Epithelial cell of proximal tubule (primary cell): ENCODE data around the gene HEATR1. TPM values are rescaled to one million over a fixed set of nuclear protein-coding genes. Genes with fewer than 3 reads are reported as not detected.
"Not testable (repeated sequence)": the region's sequence is repeated elsewhere in the genome, so short reads cannot be mapped to it uniquely, and the experiment has no call there.

Source experiments
- DNase-seq: peaks from one replicate; pipeline ENCODE4 v3.0.0-alpha.2; 2011; ENCODE audit warnings: low read depth
- H3K4me3 ChIP-seq: 2 replicates; pipeline ENCODE4 v1.5.1; 2011; ENCODE audit warnings: low read depth, mild to moderate bottlenecking, low read length
- total RNA-seq: library from RNA; depleted of rRNA; stranded (reverse); fragments of >200 nt; gene quantifications from 2 replicates; pipeline ENCODE4 v1.2.3, GENCODE V29; 2015
- TF ChIP-seq, protein P1 (sequence below): conservative IDR thresholded peaks from 2 replicates; pipeline ENCODE4 v1.5.1; 2012; ENCODE audit warnings: low read depth, mild to moderate bottlenecking, low read length

HEATR1 gene
- total RNA-seq, 1 donor from 2014 or later = 34.9 TPM

DNA sequence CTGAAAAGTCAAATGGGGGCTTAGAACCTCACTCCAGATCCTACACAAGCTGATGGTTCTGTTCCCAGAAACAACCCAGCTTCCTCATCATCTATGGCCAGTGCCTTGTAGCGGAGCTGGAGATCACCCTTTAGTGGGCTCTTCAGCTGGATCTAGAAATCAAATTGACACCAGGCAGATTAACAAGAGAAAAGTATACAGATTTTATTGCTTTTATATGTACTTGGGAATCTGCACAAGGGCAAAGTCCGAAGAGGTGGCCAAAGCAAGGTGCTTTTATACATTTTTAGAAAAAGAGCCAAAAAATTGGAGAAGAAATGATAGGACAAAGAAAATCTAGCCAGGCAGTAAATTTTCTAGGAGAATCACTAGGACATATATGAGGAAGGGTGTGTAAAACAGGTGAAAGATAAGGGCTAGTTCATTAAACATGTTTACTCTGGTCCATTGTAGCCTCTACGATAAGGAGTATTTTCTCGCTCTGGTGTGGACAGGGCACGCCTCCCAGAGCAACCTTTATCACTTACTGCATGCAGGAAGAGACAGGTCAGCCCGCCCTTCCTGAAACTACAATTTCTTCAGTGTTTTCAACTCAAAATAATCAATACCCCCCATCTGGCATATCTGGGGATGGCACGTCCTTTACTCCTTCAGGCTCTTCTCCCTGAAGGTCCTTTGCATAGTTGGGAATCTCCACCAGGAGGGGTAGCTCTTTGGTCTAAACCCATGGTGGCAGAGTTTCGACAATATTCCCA is 94.5 kb downstream of the HEATR1 start:
- DNase-seq = no peak
- H3K4me3 ChIP-seq = no peak overlapping the region
- TF ChIP-seq, protein P1, sequence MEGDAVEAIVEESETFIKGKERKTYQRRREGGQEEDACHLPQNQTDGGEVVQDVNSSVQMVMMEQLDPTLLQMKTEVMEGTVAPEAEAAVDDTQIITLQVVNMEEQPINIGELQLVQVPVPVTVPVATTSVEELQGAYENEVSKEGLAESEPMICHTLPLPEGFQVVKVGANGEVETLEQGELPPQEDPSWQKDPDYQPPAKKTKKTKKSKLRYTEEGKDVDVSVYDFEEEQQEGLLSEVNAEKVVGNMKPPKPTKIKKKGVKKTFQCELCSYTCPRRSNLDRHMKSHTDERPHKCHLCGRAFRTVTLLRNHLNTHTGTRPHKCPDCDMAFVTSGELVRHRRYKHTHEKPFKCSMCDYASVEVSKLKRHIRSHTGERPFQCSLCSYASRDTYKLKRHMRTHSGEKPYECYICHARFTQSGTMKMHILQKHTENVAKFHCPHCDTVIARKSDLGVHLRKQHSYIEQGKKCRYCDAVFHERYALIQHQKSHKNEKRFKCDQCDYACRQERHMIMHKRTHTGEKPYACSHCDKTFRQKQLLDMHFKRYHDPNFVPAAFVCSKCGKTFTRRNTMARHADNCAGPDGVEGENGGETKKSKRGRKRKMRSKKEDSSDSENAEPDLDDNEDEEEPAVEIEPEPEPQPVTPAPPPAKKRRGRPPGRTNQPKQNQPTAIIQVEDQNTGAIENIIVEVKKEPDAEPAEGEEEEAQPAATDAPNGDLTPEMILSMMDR = no peak

DNA sequence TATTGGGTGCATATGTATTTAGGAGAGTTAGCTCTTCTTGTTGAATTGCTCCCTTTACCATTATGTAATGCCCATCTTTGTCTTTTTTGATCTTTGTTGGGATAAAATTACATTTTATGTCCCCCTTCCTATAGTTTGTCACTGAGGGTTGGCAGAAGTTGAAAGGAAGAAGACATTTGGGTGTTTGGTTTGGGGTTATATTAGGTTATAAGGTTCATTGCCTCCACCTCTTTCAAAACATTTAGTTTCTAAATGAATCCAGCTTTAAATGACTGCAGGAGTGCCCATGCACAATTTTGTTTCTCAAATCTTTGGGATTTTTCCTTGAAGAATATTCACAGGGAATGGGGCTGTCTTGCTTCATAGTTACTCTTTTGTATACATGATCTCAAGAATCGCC is 95.1 kb downstream of the HEATR1 start:
- no peak overlapping the region for H3K4me3 ChIP-seq
- DNase-seq = no peak
- TF ChIP-seq, protein P1 = no peak

DNA sequence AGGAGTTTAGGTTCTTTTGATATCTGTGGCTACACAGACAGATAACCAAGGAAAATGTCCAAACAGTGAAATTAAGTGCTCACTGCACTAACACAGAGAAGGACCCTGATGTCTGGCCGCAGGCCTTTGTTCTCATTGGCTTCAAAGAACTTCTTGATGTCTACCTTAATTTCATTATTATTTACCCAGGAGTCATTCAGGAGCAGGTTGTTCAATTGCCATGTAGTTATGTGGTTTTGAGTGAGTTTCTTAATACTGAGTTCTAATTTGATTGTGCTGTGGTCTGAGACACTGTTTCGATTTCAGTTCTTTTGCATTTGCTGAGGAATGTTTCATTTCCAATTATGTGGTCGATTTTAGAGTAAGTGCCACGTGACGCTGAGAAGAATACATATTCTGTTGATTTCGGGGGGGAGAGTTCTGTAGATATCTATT is 95.7 kb downstream of the HEATR1 start:
- no peak for DNase-seq
- no peak overlapping the region for H3K4me3 ChIP-seq
- TF ChIP-seq, protein P1 = no peak

DNA sequence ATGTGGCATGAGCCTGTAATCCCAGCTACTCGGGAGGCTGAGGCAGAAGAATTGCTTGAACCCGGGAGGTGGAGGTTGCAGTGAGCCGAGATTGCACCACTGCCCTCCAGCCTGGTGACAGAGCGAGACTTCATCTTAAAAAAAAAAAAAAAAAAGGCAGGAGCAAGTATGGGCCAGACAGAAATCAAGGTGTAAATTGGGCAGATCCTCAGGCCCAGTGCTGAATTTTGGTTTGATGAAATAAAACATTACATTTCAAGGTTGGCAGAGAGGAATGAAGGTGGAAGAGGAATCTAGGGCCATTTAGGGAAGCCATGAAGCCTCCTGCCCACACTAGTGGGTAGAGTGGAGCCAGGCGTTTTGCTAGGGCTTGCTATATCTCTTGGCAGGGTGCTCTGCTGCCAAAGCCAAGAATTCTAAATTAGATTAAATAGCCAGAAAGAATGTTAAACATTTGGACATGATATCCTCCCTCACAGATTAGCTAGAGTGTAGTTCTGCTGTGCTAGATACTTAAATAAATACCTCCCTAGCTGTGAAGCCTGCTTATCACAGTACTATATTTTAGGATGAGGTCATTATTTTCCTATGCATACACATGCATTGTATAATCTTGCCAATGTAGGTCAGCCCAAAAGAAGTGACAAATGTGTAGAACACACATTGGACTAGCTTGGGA is 97.2 kb downstream of the HEATR1 start:
- DNase-seq = no peak
- H3K4me3 ChIP-seq = no peak overlapping the region
- TF ChIP-seq, protein P1 = no peak

DNA sequence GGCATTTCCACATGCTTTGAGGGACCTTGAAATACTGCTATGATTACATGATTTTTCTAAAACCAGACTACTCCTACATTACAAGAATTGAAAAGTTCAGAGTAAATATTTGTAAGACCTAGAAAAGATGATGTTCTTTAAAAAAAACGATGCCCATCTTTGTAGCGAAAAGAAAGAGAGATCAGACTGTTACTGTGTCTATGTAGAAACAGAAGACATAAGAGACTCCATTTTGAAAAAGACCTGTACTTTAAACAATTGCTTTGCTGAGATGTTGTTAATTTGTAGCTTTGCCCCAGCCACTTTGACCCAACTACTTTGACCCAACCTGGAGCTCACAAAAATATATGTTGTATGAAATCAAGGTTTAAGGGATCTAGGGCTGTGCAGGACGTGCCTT is 100.0 kb downstream of the HEATR1 start:
- DNase-seq, H3K4me3 ChIP-seq: not testable (repeated sequence)

DNA sequence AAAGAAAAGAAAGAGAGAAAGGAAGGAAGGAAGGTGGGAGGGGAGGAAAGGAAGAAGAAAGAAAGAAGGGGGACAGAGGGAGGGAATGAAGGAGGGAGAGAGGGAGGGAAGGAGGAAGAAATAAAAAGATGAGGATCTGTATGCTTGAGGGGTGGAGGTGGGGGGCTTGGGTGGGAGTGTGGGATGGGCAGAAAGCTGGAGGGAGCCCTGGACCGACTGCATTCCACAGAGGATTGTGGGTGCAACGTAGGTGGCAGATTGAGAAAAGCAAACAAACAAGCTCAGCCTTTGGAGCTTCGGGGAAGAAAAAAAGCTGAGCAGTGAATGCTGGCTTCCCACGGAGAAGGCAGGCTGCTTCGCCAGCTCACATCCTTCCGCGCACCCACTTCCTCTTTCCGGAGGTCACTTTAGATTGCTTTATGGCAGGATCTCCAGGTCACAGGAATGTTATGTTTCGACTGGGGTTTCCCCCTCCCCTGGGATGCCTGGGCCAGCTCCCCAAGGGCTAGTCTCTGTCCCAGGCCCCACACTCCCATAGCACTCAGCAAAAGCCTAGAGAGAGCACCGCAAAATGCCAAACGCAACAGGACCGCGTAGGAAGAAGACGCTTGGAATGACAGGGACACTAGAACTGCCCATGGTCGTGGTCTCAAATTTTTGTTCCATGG is 101.2 kb downstream of the HEATR1 start:
- TF ChIP-seq, protein P1 = no peak

DNA sequence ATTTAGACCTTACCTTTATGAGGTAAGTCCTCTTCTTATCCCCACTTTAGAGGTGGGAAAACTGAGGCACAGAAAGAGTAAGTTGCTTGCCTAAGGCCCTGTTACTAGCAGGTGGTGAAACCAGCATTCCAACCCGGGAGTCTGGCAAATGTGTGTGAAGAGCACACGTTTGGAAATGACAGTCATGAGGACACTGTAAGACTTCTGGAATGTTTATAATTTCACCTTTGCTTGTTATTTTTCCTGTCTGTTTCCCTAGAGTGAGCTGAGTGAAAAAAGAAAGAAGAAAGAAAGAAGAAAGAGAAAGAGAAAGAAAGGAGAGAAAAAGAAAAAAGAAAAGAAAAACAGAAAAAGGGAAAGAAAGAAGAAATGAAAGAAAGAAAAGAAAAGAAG is 101.7 kb downstream of the HEATR1 start:
- TF ChIP-seq, protein P1 = no peak
- DNase-seq = no peak
- H3K4me3 ChIP-seq = no peak overlapping the region

More for the DNA sequence above, 101.2 kb downstream of the HEATR1 start:
- H3K4me3 ChIP-seq = peak overlapping the region; percentile 30
- no peak for DNase-seq
